KOPT-K1 (cell line): ENCODE measurements around the gene DPEP3.
"Not testable (repeated sequence)": the region's sequence is repeated elsewhere in the genome, so short reads cannot be mapped to it uniquely, and the experiment has no call there.

Source experiments
- H3K27ac ChIP-seq: fragments of 200-600 bp; sonication (generic); 2 replicates; pipeline ENCODE4 v1.5.1; 2016; ENCODE audit warnings: antibody characterized with exemption, mild to moderate bottlenecking, low read depth, low read length; ENCODE audit not compliant: poor library complexity, severe bottlenecking
- H3K36me3 ChIP-seq: fragments of 200-600 bp; sonication (generic); 2 replicates; pipeline ENCODE4 v1.5.1; 2017; ENCODE audit warnings: antibody characterized with exemption, mild to moderate bottlenecking, low read length, moderate library complexity; ENCODE audit not compliant: insufficient read depth
- H3K9me3 ChIP-seq: fragments of 200-600 bp; sonication (generic); 2 replicates; pipeline ENCODE4 v1.5.1; 2017; ENCODE audit warnings: antibody characterized with exemption, low read length, mild to moderate bottlenecking; ENCODE audit not compliant: insufficient read depth, poor library complexity, severe bottlenecking

The DPEP3 gene

GRCh38 chr16:67977469-67978227, 2.7 kb downstream of the DPEP3 start:
- H3K27ac ChIP-seq, result no peak overlapping the region
- H3K9me3 ChIP-seq, result no peaks in the 10 kb centered on the region
- H3K36me3 ChIP-seq, result no peaks in the 10 kb centered on the region

GRCh38 chr16:67977005-67977404, 3.3 kb downstream of the DPEP3 start:
- H3K9me3 ChIP-seq, result no peaks in the 10 kb centered on the region
- H3K27ac ChIP-seq, result no peak overlapping the region
- no peaks in the 10 kb centered on the region for H3K36me3 ChIP-seq

- no peaks in the 10 kb centered on the region for H3K9me3 ChIP-seq
- no peaks in the 10 kb centered on the region for H3K36me3 ChIP-seq
- no peak overlapping the region for H3K27ac ChIP-seq
Measured at GRCh38 chr16:67976205-67976604, 4.1 kb downstream of the DPEP3 start.

DNA sequence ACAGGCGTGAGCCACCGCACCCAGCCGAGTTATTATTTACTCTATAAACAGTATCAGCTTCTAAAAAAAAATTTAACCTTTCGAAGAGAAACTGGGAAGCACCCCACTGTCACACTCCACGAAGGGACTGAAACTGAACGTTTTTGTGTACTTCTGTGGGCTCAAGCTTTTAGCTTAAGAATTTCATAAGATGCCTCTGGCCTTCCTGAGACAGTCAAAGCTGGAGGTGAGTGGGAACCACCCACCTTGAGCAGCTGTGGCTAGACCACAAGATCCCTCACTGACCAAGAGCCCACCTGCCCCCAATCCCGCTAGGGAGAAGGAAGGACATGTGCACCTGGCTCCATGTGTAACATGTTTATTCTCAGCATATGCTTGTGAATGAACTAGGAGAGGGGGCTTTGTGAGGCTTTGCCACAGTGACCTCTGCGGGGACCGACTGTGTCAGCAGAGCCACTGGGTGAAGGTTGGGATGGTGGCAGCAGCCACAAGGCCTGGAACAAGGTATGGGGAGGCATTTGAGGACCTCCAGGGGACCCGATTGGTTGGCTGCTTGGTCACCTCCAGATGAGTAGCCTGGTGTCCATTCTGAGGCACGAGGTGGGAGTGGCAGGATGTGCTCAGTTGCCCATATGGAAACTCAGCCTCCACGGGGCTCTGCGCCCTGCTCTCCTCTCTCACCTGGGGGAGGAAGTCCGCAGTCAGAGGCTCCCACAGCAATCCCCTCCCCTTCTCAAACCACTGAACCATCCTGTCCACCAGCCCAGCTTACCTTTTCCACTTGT, 4.8 kb downstream of the DPEP3 start:
- H3K27ac ChIP-seq, result no peak overlapping the region
- H3K36me3 ChIP-seq, result no peaks in the 10 kb centered on the region
- no peaks in the 10 kb centered on the region for H3K9me3 ChIP-seq

DNA sequence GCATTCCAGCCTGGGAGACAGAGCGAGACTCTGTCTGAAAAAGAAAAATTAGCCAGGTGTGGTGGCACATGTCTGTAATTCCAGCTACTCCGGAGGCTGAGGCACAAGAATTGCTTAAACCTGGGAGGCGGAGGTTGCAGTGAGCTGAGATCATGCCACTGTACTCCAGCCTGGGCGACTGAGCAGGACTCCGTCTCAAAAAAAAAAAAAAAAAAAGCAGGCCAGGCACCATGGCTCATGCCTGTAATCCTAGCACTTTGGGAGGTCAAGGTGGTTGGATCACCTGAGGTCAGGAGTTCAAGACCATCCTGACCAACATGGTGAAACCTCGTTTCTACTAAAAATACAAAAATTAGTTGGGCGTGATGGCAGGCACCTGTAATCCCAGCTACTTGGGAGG, 8.0 kb downstream of the DPEP3 start:
- H3K36me3 ChIP-seq, H3K27ac ChIP-seq, H3K9me3 ChIP-seq: not testable (repeated sequence)

DNA sequence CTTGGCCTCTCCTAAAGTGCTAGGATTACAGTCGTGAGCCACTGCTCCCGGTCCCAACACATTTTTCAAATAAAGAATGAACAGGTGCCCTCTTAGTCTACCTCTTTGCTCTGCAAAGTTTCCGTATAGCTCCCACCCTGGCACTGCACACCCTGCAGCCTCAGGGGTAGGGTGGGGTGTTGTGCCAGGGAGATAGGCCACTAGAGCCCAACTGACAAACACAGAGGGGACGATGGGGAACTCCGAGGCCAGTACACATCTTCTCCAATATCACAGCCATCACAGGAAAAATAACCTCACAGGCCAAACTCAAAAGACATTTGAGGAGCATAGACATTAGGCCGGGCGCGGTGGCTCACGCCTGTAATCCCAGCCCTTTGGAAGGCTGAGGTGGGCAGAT, 9.2 kb downstream of the DPEP3 start:
- H3K27ac ChIP-seq, result no peak overlapping the region
- H3K9me3 ChIP-seq, result no peaks in the 10 kb centered on the region
- no peaks in the 10 kb centered on the region for H3K36me3 ChIP-seq

GRCh38 chr16:67969254-67970039, 10.9 kb downstream of the DPEP3 start:
- H3K36me3 ChIP-seq, result no peaks in the 10 kb centered on the region
- H3K27ac ChIP-seq, result peak overlapping the region; percentile 67
- H3K9me3 ChIP-seq, result no peaks in the 10 kb centered on the region

DNA sequence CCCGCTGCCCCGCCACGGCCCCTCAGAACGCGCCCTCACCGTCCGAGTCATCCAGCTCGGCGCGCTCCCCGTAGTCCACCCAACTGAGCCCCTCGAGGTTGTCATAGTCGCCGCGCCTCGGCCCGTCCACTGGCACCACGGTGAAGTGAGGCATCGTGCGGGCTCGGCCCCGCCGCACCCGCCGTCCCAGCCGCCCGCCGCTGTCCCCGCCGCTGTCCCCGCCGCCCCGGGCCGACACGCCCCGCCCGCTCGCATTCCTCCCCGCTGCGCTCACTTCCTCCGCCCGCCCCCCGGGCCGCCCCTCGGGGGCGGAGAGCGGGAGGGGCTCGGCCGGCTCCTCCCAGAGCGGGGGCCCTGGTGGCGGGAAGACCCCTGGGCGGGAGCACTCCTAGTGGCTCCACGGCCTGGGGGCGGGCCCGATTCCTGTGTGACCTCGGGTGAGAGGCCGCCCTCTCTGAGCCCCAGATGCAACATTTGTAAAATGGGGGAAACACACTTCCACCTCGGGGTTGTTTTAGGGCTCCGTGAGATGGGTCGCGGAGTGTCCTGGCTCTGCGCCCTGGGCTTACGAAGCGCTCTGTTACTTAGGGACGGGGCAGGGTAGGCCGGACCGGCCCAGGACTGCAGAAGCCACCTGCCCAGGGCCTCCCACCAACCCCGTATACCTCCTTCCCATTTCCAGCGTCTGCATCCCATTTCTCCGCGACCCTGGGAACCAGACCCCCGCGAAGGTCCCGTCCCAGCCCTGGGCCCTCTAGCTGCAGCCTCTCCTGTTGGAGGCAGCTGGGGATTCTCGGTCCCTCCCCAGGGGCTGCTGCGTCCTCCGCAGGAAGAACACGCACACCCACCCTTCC, 11.7 kb downstream of the DPEP3 start, which contains the start of gene SLC12A4:
SLC12A4 (minus strand) TSS at position 238 of the 854 bp plus-strand sequence; CDS start at position 154, 84 bp downstream.
- Histone ChIP-seq H3K36me3 (no peaks in the 10 kb centered on the region), H3K9me3 (no peaks in the 10 kb centered on the region), H3K27ac (peak within 1 kb of the TSS; percentile 67)

DNA sequence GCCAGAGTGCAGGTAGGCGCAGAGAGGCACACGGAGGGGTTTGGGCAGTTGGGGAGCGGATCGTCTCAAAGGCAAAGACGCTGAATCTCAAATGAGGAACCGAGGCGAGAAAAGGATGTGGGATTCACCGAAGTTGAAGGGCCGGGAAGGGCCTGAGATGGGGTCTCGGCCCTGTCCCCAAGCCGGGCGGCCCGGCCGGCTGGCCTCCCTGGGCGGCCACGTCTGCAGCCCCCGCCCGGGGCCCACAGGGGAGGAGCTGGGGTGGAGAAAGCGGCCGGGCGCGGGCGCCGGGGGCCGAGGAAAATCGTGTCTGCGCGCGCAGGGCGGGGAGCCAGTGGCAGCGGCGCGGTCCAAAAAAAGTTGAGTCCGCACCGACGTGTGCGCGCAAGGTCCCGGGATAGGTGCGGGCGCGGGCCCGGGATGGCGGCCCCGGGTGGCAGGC, 12.3 kb downstream of the DPEP3 start:
- peak overlapping the region; percentile 67 for H3K27ac ChIP-seq

GRCh38 chr16:67967183-67967957, 12.9 kb downstream of the DPEP3 start:
- Histone ChIP-seq H3K27ac (peak overlapping the region; percentile 67), H3K9me3 (no peaks in the 10 kb centered on the region), H3K36me3 (peaks cover 10% of the 10 kb centered on the region; the same call in 1 of the 2 replicates)

More for the DNA sequence above, 12.3 kb downstream of the DPEP3 start:
- peaks cover 4% of the 10 kb centered on the region; the same call in 1 of the 2 replicates for H3K36me3 ChIP-seq
- no peaks in the 10 kb centered on the region for H3K9me3 ChIP-seq

DNA sequence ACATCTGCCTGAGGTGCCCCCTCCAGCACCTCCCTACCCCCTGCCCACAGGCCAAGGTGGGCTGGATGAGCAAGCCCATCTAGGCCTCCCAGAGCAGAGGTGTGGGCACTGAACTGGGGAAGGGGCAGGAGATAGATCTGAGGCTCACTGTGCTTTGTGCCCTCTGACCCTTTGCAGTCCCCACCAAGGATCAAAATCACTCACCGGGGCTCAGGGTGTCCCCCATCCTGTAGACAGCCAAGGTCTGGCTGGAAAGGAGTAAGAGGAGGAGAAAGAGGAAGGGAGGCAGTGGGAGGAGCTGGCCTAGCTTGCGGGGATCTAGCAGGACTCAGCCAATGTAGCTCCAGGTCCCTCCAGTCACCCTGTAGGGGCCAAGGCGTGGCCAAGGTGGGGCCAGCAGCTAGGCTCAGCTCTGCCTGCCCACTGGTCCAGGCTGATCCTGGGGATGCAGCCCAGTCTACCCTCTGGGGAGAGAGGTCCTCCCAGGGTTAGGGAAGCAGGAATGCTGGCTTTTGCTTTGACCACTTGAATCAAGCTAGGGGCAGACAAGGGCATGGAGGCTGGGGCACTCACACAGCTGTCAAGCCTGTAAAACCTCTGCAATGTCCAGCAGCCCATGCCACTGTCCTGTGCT, 13.6 kb downstream of the DPEP3 start:
- Histone ChIP-seq H3K9me3 (no peaks in the 10 kb centered on the region), H3K36me3 (peaks cover 17% of the 10 kb centered on the region; the same call in 1 of the 2 replicates), H3K27ac (no peak overlapping the region)

GRCh38 chr16:67965668-67966548, 14.4 kb downstream of the DPEP3 start:
- Histone ChIP-seq H3K27ac (no peak overlapping the region), H3K36me3 (peaks cover 24% of the 10 kb centered on the region; the same call in 1 of the 2 replicates), H3K9me3 (no peaks in the 10 kb centered on the region)
